Mucosa of rectum (tissue), 2 donors: ENCODE results near the gene LHPP.

Experiments
- H3K27ac ChIP-seq, 2 donors: one replicate each; pipeline ENCODE4 v1.7.0; 2013; ENCODE audit warnings: inconsistent platforms in 2 of 2, low read depth in 2 of 2, low read length in 2 of 2
- H3K27me3 ChIP-seq, 2 donors: one replicate each; pipeline ENCODE4 v1.7.0; 2013; ENCODE audit warnings: low read length in 2 of 2; ENCODE audit not compliant: control insufficient read depth in 2 of 2, insufficient read depth in 2 of 2
- H3K36me3 ChIP-seq, 2 donors: one replicate each; pipeline ENCODE4 v1.7.0; 2013; ENCODE audit warnings: low read length in 2 of 2; ENCODE audit not compliant: control insufficient read depth in 2 of 2, insufficient read depth in 2 of 2
- H3K4me1 ChIP-seq, 2 donors: one replicate each; pipeline ENCODE4 v1.7.0; 2013; ENCODE audit warnings: low read length in 2 of 2, mild to moderate bottlenecking in 1 of 2; ENCODE audit not compliant: control insufficient read depth in 2 of 2, insufficient read depth in 2 of 2
- H3K4me3 ChIP-seq, 2 donors: one replicate each; pipeline ENCODE4 v1.7.0; 2013; ENCODE audit warnings: low read length in 2 of 2
- H3K9ac ChIP-seq, 2 donors: one replicate each; pipeline ENCODE4 v1.7.0; 2013; ENCODE audit warnings: low read length in 2 of 2, low read depth in 1 of 2, mild to moderate bottlenecking in 1 of 2
- H3K9me3 ChIP-seq, 2 donors: one replicate each; pipeline ENCODE4 v1.7.0; 2013; ENCODE audit warnings: low read length in 2 of 2; ENCODE audit not compliant: control insufficient read depth in 2 of 2
- donor health status: healthy.
- donor health status: Normal muscosa, but diverticular disease.

The LHPP gene

DNA sequence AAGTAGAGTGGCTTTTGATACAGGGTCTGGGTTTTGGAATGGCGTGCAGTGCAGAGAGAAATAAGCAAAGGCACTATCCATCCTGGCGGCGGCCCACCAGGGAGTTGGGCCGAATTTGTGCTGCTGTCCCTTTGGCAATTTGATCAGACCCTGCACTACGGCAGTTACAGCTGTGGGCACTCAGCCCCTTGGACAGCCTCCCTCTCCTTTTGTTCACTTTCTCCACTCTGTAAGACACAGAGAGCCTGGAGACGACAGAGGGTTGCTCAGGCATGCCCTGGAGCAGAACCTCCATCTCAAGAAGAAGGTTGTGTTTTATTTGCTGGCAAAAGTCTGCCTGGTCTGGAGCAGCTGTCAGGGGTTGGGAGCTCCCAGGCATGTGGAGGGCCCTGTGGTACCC is 55.8 kb downstream of the LHPP start:
- Histone ChIP-seq H3K36me3 (no peaks in the 10 kb centered on the region), H3K27me3 (no peaks in the 10 kb centered on the region), H3K9me3 (no peaks in the 10 kb centered on the region), H3K27ac (no peak overlapping the region), H3K4me1 (no peaks in the 10 kb centered on the region), H3K9ac (no peak overlapping the region), H3K4me3 (no peak overlapping the region)

- H3K4me3 ChIP-seq = no peak overlapping the region
Measured at GRCh38 chr10:124517931-124518330, 56.3 kb downstream of the LHPP start.

GRCh38 chr10:124518366-124518765 is 56.7 kb downstream of the LHPP start:
- H3K4me3 ChIP-seq = no peak overlapping the region
- H3K36me3 ChIP-seq = no peaks in the 10 kb centered on the region
- H3K27ac ChIP-seq = no peak overlapping the region
- no peak overlapping the region for H3K9ac ChIP-seq
- no peaks in the 10 kb centered on the region for H3K9me3 ChIP-seq
- H3K4me1 ChIP-seq = peaks cover 7 to 8% of the 10 kb centered on the region in 2 donors
- H3K27me3 ChIP-seq = no peaks in the 10 kb centered on the region

More at GRCh38 chr10:124517931-124518330, 56.3 kb downstream of the LHPP start:
- Histone ChIP-seq H3K9me3 (no peaks in the 10 kb centered on the region), H3K4me1 (peaks cover 2 to 4% of the 10 kb centered on the region in 2 donors), H3K9ac (no peak overlapping the region), H3K27me3 (no peaks in the 10 kb centered on the region), H3K27ac (no peak overlapping the region), H3K36me3 (no peaks in the 10 kb centered on the region)

- peaks cover 12% of the 10 kb centered on the region in 2 donors for H3K4me1 ChIP-seq
- H3K27me3 ChIP-seq = no peaks in the 10 kb centered on the region
- no peak overlapping the region for H3K9ac ChIP-seq
- H3K27ac ChIP-seq = no peak overlapping the region
- H3K9me3 ChIP-seq = no peaks in the 10 kb centered on the region
- no peak overlapping the region for H3K4me3 ChIP-seq
- H3K36me3 ChIP-seq = no peaks in the 10 kb centered on the region
Measured at GRCh38 chr10:124520558-124521428, 59.2 kb downstream of the LHPP start.

DNA sequence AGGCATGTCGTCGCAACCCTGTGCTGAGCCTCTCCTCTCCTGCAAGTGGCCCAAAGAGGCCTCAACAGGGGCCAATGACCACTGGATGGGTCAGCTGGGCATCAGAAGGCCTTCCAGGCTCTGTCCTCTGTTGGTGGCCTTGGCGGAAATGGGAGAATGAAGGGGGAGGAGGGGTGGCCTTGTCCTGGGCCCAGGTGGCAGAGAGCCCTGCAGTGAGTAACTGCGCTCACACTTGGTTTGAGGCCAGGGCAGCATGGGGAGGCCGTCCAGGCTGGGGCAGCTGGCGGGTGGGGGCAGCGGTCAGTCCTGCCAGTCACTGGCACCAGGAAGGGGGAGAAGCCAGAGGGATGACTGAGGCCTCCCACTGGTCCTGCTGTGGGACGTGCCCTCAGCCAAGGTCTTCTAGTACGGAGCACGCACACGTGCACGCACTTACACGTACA is 59.8 kb downstream of the LHPP start:
- Histone ChIP-seq H3K9ac (no peak overlapping the region), H3K27me3 (no peaks in the 10 kb centered on the region), H3K4me3 (no peak overlapping the region), H3K4me1 (peaks cover 12% of the 10 kb centered on the region in 2 donors), H3K36me3 (no peaks in the 10 kb centered on the region), H3K27ac (no peak overlapping the region), H3K9me3 (no peaks in the 10 kb centered on the region)

GRCh38 chr10:124522131-124522932 is 60.7 kb downstream of the LHPP start:
- Histone ChIP-seq H3K27ac (peak overlapping the region in 1 of 2 donors; percentile 61), H3K9ac (no peak overlapping the region)

GRCh38 chr10:124522933-124523871 is 61.6 kb downstream of the LHPP start:
- Histone ChIP-seq H3K9me3 (no peaks in the 10 kb centered on the region), H3K4me3 (peak overlapping the region; percentile 41 to 62), H3K36me3 (no peaks in the 10 kb centered on the region), H3K27ac (peak overlapping the region; percentile 25 to 61), H3K27me3 (no peaks in the 10 kb centered on the region), H3K4me1 (peaks cover 12% of the 10 kb centered on the region in 2 donors), H3K9ac (peak overlapping the region; percentile 14 to 21)

More at GRCh38 chr10:124522131-124522932, 60.7 kb downstream of the LHPP start:
- H3K9me3 ChIP-seq = no peaks in the 10 kb centered on the region
- H3K4me3 ChIP-seq = peak overlapping the region; percentile 41 to 62
- no peaks in the 10 kb centered on the region for H3K36me3 ChIP-seq
- H3K27me3 ChIP-seq = no peaks in the 10 kb centered on the region
- peaks cover 12% of the 10 kb centered on the region in 2 donors for H3K4me1 ChIP-seq

DNA sequence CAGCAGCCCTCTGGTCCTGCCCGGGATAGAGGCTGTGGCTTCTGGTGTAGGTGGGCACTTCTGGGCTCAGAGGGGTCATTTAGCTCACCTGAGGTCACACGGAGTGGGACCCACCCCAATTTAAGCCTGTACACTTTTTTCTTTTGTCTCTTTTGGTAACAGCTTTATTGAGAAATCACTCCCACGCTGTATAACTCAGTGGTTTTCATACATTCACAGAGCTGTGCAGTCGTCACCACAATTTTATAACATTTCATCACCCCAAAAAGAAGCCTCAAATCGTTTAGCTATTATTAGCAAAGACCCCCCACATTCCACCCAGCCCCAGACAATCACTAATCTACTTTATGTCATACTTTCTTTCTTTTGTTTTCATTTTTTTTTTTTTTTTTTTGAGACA is 62.3 kb downstream of the LHPP start:
- H3K27me3 ChIP-seq = no peaks in the 10 kb centered on the region
- H3K36me3 ChIP-seq = no peaks in the 10 kb centered on the region
- H3K4me3 ChIP-seq = peak overlapping the region in 1 of 2 donors; percentile 62
- no peaks in the 10 kb centered on the region for H3K9me3 ChIP-seq
- peak overlapping the region in 1 of 2 donors; percentile 21 for H3K9ac ChIP-seq
- H3K27ac ChIP-seq = peak overlapping the region in 1 of 2 donors; percentile 61
- H3K4me1 ChIP-seq = peaks cover 12% of the 10 kb centered on the region in 2 donors

GRCh38 chr10:124524991-124525653 is 63.5 kb downstream of the LHPP start:
- no peak overlapping the region for H3K9ac ChIP-seq
- H3K27ac ChIP-seq = no peak overlapping the region

More at GRCh38 chr10:124524991-124525653, 63.5 kb downstream of the LHPP start:
- peaks cover 12 to 14% of the 10 kb centered on the region in 2 donors for H3K4me1 ChIP-seq
- no peaks in the 10 kb centered on the region for H3K36me3 ChIP-seq
- no peaks in the 10 kb centered on the region for H3K9me3 ChIP-seq
- no peaks in the 10 kb centered on the region for H3K27me3 ChIP-seq
- no peak overlapping the region for H3K4me3 ChIP-seq
